OCI-M2 (cell line): ENCODE measurements around the gene DAG1.
A peak's percentile ranks its signal among the peaks of the same experiment; 100 is the strongest.

Experiments
- DNase-seq: peaks from one replicate; lab custom pipeline; 2025; ENCODE audit not compliant: unreplicated experiment; lab: John Stamatoyannopoulos, UW

DAG1 gene

DNA sequence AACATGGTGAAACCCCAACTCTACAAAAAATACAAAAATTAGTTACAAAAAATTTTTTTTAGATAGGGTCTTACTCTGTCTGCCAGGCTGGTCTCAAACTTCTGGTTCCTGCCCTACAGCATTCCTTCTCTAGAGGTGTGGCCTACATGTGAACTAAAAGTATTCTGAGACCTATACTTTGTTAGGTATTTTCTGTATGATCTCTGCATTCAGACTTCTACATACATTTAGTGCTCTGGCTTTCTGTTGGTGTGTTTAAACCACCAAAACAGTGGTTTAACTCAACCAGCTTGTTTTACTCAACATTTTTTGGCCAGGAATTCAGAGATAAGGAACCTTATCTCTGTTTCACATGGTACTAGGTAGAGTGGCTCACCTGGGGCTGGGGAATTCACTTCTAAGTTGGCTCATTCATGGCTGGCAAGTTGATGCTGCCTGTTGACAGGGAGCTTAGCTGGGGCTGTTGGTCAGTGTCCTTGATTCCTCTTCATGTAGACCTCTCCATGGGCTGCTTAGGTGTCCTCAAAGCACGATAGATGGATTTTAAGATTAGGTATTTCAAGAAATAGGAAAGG lies 42.8 kb downstream of the DAG1 start:
- no peak for DNase-seq

DNA sequence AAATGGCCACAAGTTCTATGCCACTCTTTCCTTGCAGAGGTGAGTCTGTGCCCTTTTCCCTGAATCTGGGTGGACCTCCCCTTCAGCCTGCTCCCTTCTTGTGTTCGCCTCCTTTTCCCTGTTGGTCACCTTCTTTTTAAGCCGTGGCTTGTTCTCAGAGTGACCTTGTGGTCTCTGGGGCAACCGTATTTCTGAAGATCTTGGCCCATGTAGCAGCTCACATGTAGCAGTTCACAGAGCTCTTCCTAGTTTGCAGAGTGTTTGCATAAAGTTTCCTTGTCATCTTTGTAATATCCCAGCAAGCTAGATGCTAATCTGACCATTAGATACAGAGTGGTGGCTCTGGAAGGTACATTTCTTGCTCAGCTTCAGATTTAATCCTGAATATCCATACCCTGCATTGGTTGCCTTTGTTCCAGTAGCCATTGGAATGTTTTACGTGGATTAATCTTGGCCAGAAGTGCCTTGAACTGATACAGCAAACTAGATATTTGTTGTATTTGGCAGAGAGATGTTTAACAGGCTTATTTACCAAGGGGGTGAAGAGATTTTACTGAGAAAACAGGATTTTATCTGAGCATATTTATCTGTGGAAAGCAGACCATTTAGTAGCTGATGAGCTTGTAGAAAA lies 43.5 kb downstream of the DAG1 start:
- no peak for DNase-seq

DNA sequence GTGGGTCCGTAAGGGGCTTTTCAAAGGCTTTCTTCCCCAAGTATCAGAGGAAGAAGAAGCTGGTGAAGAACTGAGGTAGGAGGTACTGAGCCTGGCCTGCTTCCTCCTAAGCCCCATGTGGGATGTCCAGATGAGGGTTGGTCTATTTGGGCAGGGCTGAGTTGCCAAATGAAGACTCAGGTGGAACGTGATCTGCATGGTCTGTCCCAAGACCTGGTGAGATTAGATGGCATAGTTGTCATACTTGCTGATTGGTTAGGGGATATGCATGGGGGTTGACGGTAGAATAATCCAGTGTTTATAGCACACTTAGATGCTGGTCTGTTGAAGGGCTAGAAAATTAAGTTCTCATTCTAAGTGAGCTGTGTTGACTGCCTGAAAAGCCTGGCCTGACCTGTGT lies 47.9 kb downstream of the DAG1 start:
- no peak for DNase-seq

DNA sequence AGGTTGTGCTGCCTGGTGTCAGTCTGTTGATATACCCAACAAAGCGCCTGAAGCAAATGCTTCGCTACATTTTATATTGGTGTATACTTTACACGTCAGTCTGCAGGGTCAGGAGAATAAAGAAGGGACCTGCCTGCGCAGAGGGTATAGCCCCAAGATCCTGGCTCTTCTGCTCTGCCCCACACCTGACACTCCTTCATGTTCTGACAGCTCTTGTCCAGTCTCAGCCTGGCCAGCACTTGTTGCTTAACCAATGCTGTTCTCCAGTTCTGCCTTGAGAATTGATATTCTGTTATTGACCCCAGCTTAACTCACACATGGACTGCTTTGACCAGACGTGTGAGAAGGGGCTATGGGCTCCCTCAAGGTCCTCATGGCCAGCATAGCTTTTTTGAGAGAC lies 48.4 kb downstream of the DAG1 start:
- no peak for DNase-seq

DNA sequence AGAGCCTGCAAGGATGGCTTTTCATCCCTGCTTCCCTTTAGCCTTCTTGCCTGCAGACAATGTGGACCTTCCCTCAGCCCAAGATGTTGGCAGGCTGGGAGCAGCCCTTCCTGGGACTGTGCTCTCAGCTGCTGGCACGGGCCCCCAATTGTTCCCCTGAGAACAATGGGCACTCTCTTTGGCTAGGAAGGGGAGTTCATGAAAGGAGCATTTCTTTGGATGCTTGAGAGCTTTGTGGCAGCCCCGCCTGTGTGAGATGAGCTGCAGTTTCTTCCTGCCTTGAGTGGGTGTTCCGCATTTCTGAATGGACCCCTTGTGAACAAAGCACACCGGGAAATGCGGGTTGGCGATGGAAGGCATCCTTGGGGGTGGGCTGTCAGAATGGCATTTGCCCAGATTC lies 49.2 kb downstream of the DAG1 start:
- DNase-seq = no peak

GRCh38 chr3:49519916-49520385 lies 49.9 kb downstream of the DAG1 start:
- no peak for DNase-seq

- DNase-seq = no peak
Measured at GRCh38 chr3:49523756-49524747, 54.0 kb downstream of the DAG1 start.

- DNase-seq = no peak
Measured at GRCh38 chr3:49529567-49529966, 59.5 kb downstream of the DAG1 start.

- DNase-seq = no peak
Measured at GRCh38 chr3:49530231-49530630, 60.2 kb downstream of the DAG1 start.

DNA sequence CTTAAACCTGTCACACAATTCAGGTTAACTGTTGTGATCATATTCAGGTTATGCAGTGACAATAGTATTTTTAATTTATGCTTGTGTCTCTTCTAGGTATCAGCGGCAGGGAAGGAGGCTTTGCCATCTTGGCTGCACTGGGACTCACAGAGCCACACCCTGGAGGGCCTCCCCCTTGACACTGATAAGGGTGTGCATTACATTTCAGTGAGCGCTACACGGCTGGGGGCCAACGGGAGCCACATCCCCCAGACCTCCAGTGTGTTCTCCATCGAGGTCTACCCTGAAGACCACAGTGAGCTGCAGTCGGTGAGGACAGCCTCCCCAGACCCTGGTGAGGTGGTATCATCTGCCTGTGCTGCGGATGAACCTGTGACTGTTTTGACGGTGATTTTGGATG lies 60.6 kb downstream of the DAG1 start:
- DNase-seq = no peak

DNA sequence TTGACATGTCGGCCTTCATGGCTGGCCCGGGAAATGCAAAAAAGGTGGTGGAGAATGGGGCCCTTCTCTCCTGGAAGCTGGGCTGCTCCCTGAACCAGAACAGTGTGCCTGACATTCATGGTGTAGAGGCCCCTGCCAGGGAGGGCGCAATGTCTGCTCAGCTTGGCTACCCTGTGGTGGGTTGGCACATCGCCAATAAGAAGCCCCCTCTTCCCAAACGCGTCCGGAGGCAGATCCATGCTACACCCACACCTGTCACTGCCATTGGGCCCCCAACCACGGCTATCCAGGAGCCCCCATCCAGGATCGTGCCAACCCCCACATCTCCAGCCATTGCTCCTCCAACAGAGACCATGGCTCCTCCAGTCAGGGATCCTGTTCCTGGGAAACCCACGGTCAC lies 61.2 kb downstream of the DAG1 start:
- no peak for DNase-seq

DNA sequence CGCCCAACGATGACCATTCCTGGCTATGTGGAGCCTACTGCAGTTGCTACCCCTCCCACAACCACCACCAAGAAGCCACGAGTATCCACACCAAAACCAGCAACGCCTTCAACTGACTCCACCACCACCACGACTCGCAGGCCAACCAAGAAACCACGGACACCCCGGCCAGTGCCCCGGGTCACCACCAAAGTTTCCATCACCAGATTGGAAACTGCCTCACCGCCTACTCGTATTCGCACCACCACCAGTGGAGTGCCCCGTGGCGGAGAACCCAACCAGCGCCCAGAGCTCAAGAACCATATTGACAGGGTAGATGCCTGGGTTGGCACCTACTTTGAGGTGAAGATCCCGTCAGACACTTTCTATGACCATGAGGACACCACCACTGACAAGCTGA lies 61.6 kb downstream of the DAG1 start:
- DNase-seq = no peak

DNA sequence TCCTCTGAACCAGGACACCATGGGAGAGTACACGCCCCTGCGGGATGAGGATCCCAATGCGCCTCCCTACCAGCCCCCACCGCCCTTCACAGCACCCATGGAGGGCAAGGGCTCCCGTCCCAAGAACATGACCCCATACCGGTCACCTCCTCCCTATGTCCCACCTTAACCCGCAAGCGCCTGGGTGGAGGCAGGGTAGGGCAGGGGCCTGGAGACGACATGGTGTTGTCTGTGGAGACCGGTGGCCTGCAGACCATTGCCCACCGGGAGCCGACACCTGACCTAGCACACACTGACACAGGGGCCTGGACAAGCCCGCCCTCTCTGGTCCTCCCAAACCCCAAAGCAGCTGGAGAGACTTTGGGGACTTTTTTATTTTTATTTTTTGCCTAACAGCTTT lies 63.0 kb downstream of the DAG1 start:
- no peak for DNase-seq

GRCh38 chr3:49533786-49534519 lies 63.9 kb downstream of the DAG1 start:
- no peak for DNase-seq

- DNase-seq = no peak
Measured at GRCh38 chr3:49534581-49535441, 64.7 kb downstream of the DAG1 start.

DNA sequence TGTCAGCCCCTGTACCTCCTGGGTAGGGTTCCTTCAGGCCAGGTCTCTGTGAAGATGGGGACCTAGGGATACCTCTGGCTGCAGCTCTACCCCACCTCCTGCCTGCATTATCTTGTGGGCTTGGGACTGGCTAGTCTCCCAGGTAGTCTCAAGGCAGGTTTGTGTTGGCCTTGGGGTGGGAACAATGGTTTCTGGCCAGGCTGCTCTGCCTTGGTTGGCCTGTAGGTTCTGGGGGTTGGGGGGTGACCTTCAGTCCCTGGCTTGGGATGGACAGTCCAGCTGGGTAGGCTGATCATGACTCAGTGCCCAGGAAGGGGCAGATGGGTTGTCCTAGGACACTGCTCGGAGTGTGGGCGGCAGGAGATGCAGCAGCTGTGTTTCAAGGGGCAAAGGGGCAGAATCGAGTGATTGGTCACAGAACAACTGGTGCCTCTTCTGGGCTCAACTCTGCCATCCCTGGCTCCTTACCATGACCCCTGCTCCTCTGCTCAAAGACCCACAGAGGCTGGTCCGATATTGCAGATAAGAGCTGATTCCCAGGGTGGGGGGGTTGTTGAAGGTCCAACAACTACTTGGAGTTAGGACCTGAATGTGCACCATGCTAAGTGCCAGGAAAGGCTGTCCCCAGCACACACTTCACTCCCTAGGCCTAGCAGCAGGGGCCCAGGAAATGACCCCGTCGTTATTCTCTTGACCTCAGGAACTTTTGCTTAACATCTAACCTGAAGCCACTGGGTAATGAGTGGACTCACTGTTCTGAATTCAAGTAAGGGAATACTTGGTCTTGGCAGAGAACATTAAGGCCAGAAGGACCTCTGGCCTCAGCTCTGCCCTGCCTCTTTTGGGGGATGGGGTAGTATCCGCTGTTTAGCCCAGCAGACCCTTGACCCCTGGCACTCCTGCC lies 66.2 kb downstream of the DAG1 start:
- no peak for DNase-seq

- no peak for DNase-seq
Measured at GRCh38 chr3:49536875-49537533, 66.9 kb downstream of the DAG1 start.

GRCh38 chr3:49539659-49540560 lies 69.8 kb downstream of the DAG1 start:
- DNase-seq = peak; percentile 64
